ENCODE data around the gene ATP6V1C2. TPM values are rescaled to one million over a fixed set of nuclear protein-coding genes. Genes with fewer than 3 reads are reported as not detected.

Gene ATP6V1C2
- not detected for total RNA-seq

GRCh38 chr2:10721396-10722251 lies at the start of gene ATP6V1C2:
TSS of gene ATP6V1C2 (plus strand) at chr2:10721630. CDS start at chr2:10722850, 1,220 bp downstream.

DNA sequence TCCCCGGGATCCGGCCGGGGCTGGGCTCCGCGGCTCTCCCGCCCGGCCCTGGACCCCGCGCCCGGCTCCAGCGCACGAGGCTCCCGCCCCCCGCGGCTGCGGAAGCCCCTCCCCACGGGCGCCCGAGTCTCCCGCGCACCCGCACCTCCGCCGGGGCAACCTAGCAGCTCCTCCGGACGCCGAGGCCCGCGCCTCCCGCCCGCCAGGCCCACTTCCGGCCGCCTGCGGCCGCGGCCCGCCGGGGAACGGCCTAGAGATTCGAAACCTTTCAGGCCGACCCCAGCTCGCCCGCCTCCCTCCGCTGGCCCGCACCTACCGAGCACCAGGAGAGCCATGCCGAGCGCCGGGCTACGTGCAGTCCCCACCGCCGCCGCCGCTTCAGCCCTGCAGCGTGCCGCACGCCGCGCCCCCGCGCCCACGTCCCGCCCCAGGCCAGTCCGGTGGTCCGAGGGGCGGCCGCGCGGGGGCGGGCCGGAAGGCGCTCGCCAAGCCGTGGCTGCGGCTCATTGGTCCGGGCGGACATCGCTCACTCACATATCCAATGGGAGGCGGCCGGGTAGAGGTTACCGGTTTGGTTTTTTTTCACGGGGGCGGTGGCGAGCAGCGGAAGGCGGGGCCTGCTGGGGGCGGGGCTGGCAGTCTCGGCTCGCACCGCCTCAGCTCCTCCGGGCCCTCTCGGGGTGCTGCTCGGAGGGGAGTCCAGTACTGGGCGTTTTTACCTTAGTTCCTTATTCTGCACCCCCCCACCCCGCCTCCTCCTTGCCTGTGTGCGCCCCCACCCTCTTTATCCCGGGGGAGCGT lies 91.1 kb downstream of the ATP6V1C2 start, which contains the start of gene PDIA6:
TSS of gene PDIA6 (minus strand) at position 424 of the 801 bp plus-strand sequence. CDS start at position 335, 89 bp downstream.

Other genes with a start within 250 kb of the ATP6V1C2 start
- 10 to 100 TPM; 19.8 to 20.0 TPM for gene NOL10, start 31.7 kb upstream of the ATP6V1C2 start, total RNA-seq
- gene PDIA6, start 91.2 kb downstream of the ATP6V1C2 start, total RNA-seq, result 100 to 1,000 TPM in 1 of 2 experiments, 10 to 100 TPM in 1; 98.8 to 104 TPM
- not detected for gene KCNF1, start 190.3 kb downstream of the ATP6V1C2 start, total RNA-seq

Measured in activated naive CD4-positive, alpha-beta T cell treated with anti-CD3 and anti-CD28 coated beads, Interleukin-2, amount 10 ng/mL, durations not matched to agents 5 hours and 36 hours (primary cell).